Sigmoid colon (tissue), 7 donors: ENCODE results near the gene ANKMY1. TPM values are rescaled to one million over a fixed set of nuclear protein-coding genes. Genes with fewer than 3 reads are reported as not detected.
"Not testable (repeated sequence)": the region's sequence is repeated elsewhere in the genome, so short reads cannot be mapped to it uniquely, and the experiment has no call there.

ENCODE experiments used
- DNase-seq: peaks from one replicate; pipeline ENCODE4 v3.0.0-alpha.2; 2019
- H3K27ac ChIP-seq, 4 donors: fragments of 200-600 bp; sonication (generic); one replicate each; pipeline ENCODE4 v1.5.1; 2016 to 2019; ENCODE audit warnings: mild to moderate bottlenecking in 1 of 4
- H3K27me3 ChIP-seq, 3 donors: fragments of 200-600 bp; sonication (generic); one replicate each; pipeline ENCODE4 v1.5.1; 2019; ENCODE audit warnings: mild to moderate bottlenecking in 1 of 3
- H3K36me3 ChIP-seq, 4 donors: fragments of 200-600 bp; sonication (generic); one replicate each; pipeline ENCODE4 v1.5.1; 2016 to 2019
- H3K4me1 ChIP-seq, 4 donors: fragments of 200-600 bp; sonication (generic); one replicate each; pipeline ENCODE4 v1.5.1; 2017 to 2019
- H3K4me3 ChIP-seq, 4 donors: fragments of 200-600 bp; sonication (generic); one replicate each; pipeline ENCODE4 v1.5.1; 2017 to 2019; ENCODE audit warnings: mild to moderate bottlenecking in 2 of 4, moderate library complexity in 1 of 4
- H3K9me3 ChIP-seq, 4 donors: fragments of 200-600 bp in 3 of 4; sonication (generic) in 3 of 4; one replicate each; pipeline versions ENCODE4 v1.5.1 to v1.6.1; 2013 to 2019
- EP300 ChIP-seq, 4 donors: sonication (generic); formaldehyde crosslinking; IDR thresholded peaks; one replicate each; pipeline ENCODE4 v1.6.1; 2017; ENCODE audit warnings: antibody characterized with exemption in 4 of 4
- POLR2A ChIP-seq, 2 donors: fragments of 450-650 bp; IDR thresholded peaks; one replicate each; pipeline ENCODE4 v1.6.1; 2016; ENCODE audit warnings: antibody characterized with exemption in 2 of 2, mild to moderate bottlenecking in 2 of 2, moderate library complexity in 2 of 2
- POLR2AphosphoS5 ChIP-seq, 4 donors: sonication (generic); formaldehyde crosslinking; IDR thresholded peaks; one replicate each; pipeline ENCODE4 v1.6.1; 2017; ENCODE audit warnings: antibody characterized with exemption in 4 of 4
- WGBS, 2 donors: extraction: QIAGEN DNeasy Blood & Tissue Kit; methylation state at CpG; one replicate each; pipeline ENCODE4 v1.1.7; 2013; 5-methylcytosine and 5-hydroxymethylcytosine counted together
- intact Hi-C: fragments of 100-400 bp; cut with DNase I; formaldehyde crosslinking; loops from one replicate; pipeline ENCODE4 v1.15.1; 2023
- polyA plus RNA-seq, 3 donors: library from polyadenylated mRNA; stranded (reverse); fragments of 200-250 nt; gene quantifications; one replicate each; pipeline ENCODE4 v1.2.3, GENCODE V29; 2013
- total RNA-seq, 4 donors: library from RNA; depleted of rRNA; stranded (reverse); fragments of >200 nt; gene quantifications; one replicate each; pipeline ENCODE4 v1.1.0, GENCODE V29; 2016
- TF ChIP-seq, protein P1 (sequence below), 4 experiments: fragments of 450-650 bp in 3 of 4; fragments of 200-600 bp in 1 of 4; IDR thresholded peaks; one replicate each; pipeline ENCODE4 v1.5.1; 2016 to 2019; ENCODE audit warnings: antibody characterized with exemption in 4 of 4, mild to moderate bottlenecking in 3 of 4, moderate library complexity in 2 of 4
- donor health status: healthy with polysubstance abuse.
- donor health status: Bipolar disorder and iron deficiency.
- donor health status: healthy.

The ANKMY1 gene
- total and polyA plus RNA-seq, 7 donors: 3.6 to 14.0 (median 8.9) TPM

DNA sequence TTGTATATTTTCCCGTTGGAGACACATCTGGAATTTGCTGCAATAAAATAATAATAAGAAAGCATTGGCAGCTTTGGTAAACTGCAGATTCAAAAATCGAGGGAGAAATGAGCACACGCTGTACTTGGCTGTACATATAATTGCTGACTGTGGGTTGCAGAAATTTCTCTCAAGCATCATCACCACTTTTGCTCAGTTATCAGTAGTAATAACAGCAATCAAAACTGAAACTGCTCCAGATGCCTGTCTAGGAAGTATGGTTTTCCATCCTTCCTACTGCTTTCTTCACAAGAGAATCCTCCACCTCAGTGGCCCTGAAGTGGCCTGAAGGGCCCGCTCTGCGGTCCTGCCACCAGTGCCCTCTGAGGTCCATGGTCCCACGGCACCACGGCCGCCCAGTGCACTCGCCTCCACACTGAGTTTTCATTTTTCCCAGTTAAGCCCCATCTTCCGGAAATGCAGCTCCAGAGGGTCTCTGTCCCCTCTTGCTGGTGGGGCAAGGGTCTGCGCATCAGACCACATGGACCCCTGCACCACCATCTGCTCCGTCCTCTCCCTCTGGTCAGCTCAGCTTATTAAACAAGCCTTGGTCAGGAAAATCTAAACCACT, 6.3 kb upstream of the ANKMY1 start:
- peaks cover 2 to 53% (median 48%) of the 10 kb centered on the region in 4 donors for H3K4me1 ChIP-seq
- no peak overlapping the region for H3K4me3 ChIP-seq
- H3K9me3 ChIP-seq: no peaks in the 10 kb centered on the region
- H3K27me3 ChIP-seq: no peaks in the 10 kb centered on the region
- WGBS, 2 donors: 89 to 93% methylated on average over 12 of the region's 12 CpGs
- DNase-seq: peak; percentile 32
- peaks cover 0 to 9% (median 0%) of the 10 kb centered on the region in 4 donors for H3K36me3 ChIP-seq
- H3K27ac ChIP-seq: no peak overlapping the region
- no peak for TF ChIP-seq EP300 (IDR thresholded peaks at IDR 0.05)
- TF ChIP-seq POLR2A (IDR thresholded peaks at IDR 0.05): no peak
- TF ChIP-seq POLR2AphosphoS5 (IDR thresholded peaks at IDR 0.05): no peak
- TF ChIP-seq, protein P1, sequence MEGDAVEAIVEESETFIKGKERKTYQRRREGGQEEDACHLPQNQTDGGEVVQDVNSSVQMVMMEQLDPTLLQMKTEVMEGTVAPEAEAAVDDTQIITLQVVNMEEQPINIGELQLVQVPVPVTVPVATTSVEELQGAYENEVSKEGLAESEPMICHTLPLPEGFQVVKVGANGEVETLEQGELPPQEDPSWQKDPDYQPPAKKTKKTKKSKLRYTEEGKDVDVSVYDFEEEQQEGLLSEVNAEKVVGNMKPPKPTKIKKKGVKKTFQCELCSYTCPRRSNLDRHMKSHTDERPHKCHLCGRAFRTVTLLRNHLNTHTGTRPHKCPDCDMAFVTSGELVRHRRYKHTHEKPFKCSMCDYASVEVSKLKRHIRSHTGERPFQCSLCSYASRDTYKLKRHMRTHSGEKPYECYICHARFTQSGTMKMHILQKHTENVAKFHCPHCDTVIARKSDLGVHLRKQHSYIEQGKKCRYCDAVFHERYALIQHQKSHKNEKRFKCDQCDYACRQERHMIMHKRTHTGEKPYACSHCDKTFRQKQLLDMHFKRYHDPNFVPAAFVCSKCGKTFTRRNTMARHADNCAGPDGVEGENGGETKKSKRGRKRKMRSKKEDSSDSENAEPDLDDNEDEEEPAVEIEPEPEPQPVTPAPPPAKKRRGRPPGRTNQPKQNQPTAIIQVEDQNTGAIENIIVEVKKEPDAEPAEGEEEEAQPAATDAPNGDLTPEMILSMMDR (IDR thresholded peaks at IDR 0.05): no peak
- intact Hi-C loops: loop anchor here (10.0 kb wide), 2 partner anchors 271 to 751 kb away; partner anchors contain the start of genes HDLBP and SEPTIN2

DNA sequence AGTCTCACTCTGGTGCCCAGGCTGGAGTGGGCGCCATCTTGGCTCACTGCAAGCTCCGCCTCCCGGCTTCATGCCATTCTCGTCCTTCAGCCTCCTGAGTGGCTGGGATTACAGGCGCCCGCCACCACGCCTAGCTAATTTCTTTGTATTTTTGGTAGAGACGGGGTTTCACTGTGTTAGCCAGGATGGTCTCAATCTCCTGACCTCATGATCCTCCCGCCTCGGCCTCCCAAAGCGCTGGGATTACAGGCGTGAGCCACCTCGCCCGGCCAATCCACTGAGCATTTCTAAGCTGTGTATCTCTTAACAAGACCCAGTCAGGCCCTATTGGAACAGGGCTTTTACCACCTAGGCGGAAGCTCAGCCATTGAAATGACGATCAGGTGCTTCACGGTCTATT, 5.4 kb upstream of the ANKMY1 start:
- H3K36me3 ChIP-seq, H3K27me3 ChIP-seq, H3K27ac ChIP-seq, H3K4me3 ChIP-seq, H3K9me3 ChIP-seq, DNase-seq: not testable (repeated sequence)
- intact Hi-C loops: loop anchor here (10.0 kb wide), 2 partner anchors 272 to 752 kb away; partner anchors contain the start of genes HDLBP and SEPTIN2
- H3K4me1 ChIP-seq: peaks cover 2 to 58% (median 50%) of the 10 kb centered on the region in 4 donors
- 96 to 97% methylated on average over 17 of the region's 17 CpGs for WGBS, 2 donors

DNA sequence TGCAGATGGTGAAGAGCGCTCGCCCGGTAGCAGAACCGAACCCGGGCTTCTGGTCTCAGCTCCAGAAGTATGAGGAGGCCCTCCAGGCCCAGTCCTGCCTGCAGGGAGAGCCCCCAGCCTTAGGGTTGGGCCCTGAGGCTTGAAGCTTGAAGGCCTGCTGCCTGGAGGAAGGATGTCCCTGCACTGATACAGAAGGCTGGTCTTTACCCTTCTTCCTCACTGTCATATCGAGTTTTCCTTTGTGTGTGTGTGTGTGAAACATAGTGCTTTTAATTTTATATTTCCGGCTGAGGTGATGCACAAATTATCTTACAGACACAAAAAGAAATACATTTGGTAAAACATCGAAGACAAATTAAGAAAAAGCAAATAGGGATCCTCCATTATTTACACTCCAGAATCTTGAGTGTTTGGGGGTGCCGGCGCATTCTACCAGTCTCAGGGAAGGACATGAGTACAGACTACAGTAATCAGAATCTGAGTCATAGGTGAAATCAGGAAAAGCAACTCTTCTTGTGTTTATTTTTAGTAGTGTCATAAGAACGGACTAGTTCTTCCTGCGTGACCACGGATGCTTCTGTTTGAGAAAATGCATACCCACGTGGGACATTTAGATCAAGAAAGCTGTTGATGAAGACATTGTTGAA, 3.7 kb upstream of the ANKMY1 start:
- peak overlapping the region; percentile 68 to 93 (median 85) for H3K4me3 ChIP-seq
- peaks cover 0 to 19% (median 0%) of the 10 kb centered on the region in 3 donors for H3K27me3 ChIP-seq
- peak overlapping the region; percentile 97 to 100 (median 100) for H3K27ac ChIP-seq
- no peak for TF ChIP-seq POLR2A (IDR thresholded peaks at IDR 0.05)
- TF ChIP-seq, protein P1 (IDR thresholded peaks at IDR 0.05): peak in 1 of 4 experiments; percentile 60
- peaks cover 0 to 9% (median 0%) of the 10 kb centered on the region in 4 donors for H3K36me3 ChIP-seq
- H3K4me1 ChIP-seq: peaks cover 2 to 59% (median 49%) of the 10 kb centered on the region in 4 donors
- WGBS, 2 donors: 3 to 14% methylated on average over 14 of the region's 14 CpGs
- intact Hi-C loops: loop anchor here (10.0 kb wide), 2 partner anchors 273 to 753 kb away; partner anchors contain the start of genes HDLBP and SEPTIN2
- peak; percentile 61 for DNase-seq
- H3K9me3 ChIP-seq: no peaks in the 10 kb centered on the region

DNA sequence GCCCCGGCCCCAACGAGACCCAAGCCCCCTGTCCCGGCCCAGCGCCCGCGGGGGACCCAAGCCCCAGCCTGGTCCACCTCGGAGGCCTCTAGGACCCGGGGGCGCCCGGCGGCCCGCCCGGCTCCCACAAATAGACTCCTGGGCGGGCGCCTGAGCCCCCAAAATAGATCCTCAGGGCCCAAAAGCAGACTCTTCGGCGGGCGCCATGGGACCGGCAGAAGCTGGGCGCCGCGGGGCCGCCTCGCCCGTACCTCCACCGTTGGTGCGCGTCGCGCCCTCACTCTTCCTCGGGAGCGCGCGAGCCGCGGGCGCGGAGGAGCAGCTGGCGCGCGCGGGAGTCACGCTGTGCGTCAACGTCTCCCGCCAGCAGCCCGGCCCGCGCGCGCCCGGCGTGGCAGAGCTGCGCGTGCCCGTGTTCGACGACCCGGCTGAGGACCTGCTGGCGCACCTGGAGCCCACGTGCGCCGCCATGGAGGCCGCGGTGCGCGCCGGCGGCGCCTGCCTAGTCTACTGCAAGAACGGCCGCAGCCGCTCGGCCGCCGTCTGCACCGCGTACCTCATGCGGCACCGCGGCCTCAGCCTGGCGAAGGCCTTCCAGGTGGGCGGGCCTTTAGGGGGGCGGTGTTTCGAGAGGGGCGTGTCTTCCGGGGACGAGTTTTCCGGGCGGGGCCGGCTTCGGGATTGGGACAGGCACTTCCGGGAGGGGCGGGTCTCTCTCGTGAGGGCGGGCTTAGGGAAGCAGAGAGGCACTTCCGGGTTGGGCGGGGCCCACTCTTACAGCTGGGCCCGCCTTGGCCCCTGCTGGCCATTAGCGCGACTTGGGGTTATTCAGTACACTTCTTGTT, 2.9 kb upstream of the ANKMY1 start:
- H3K4me1 ChIP-seq: peaks cover 2 to 52% (median 43%) of the 10 kb centered on the region in 4 donors
- WGBS, 2 donors: 0% methylated on average over 101 of the region's 101 CpGs
- H3K9me3 ChIP-seq: no peaks in the 10 kb centered on the region
- peak; percentile 100 for DNase-seq
- H3K27ac ChIP-seq: peak overlapping the region; percentile 97 to 100 (median 100)
- intact Hi-C loops: loop anchor here (10.0 kb wide), 2 partner anchors 274 to 754 kb away; partner anchors contain the start of genes HDLBP and SEPTIN2
- H3K4me3 ChIP-seq: peak overlapping the region; percentile 68 to 93 (median 85)
- TF ChIP-seq EP300 (IDR thresholded peaks at IDR 0.05) (no peak), POLR2A (IDR thresholded peaks at IDR 0.05) (peak; percentile 6 to 86), POLR2AphosphoS5 (IDR thresholded peaks at IDR 0.05) (peak; percentile 82 to 92 (median 88))
- TF ChIP-seq, protein P1 (IDR thresholded peaks at IDR 0.05): peak in 2 of 4 experiments; percentile 33 to 53
- H3K27me3 ChIP-seq: peaks cover 0 to 19% (median 0%) of the 10 kb centered on the region in 3 donors
- H3K36me3 ChIP-seq: peaks cover 0 to 9% (median 0%) of the 10 kb centered on the region in 4 donors
